ENCODE results near the gene ARSG. TPM values are rescaled to one million over a fixed set of nuclear protein-coding genes. Genes with fewer than 3 reads are reported as not detected.

ARSG gene
- total and polyA plus RNA-seq, 9 of the 15 experiments (the other 6 are each of a cell fraction or from before 2014, with no cell fraction given), result 1.0 to 5.6 (median 1.8) TPM

GRCh38 chr17:68450391-68450790 lies 159.1 kb downstream of the ARSG start:
- Histone ChIP-seq H3K9me3 (replicated peaks; ENCODE audit: control insufficient read depth, insufficient read depth, low read depth, low read length) (no peaks in the 10 kb centered on the region), H3K4me3 (no peak overlapping the region), H3K27me3 (ENCODE audit: control insufficient read depth in 2 of 2, insufficient read depth in 2 of 2, low read length in 2 of 2) (no peaks in the 10 kb centered on the region), H3K36me3 (ENCODE audit: control insufficient read depth, insufficient read depth, low read length) (peaks cover 3% of the 10 kb centered on the region; the same call in 1 of the 3 replicates), H3K4me2 (ENCODE audit: insufficient read depth, low read length) (no peak overlapping the region), H2AFZ (ENCODE audit: low read depth, low read length) (no peak overlapping the region), H3K4me1 (replicated peaks in 1 of 2; ENCODE audit: control insufficient read depth in 2 of 2, insufficient read depth in 2 of 2, low read length in 2 of 2) (peaks cover 0 to 8% of the 10 kb centered on the region in 2 experiments; a peak in 4 of 5 replicates), H4K20me1 (replicated peaks; ENCODE audit: control insufficient read depth, insufficient read depth, low read length) (no peaks in the 10 kb centered on the region), H3K27ac (ENCODE audit: extremely low read depth, low read depth, low read length) (no peak overlapping the region), H3K9ac (ENCODE audit: insufficient read depth in 1 of 2, low read depth in 2 of 2, low read length in 2 of 2) (no peak overlapping the region), H3K79me2 (ENCODE audit: control insufficient read depth, insufficient read depth, low read length) (no peaks in the 10 kb centered on the region), H3K9me1 (ENCODE audit: control insufficient read depth, insufficient read depth, low read length) (no peaks in the 10 kb centered on the region)
- POLR2A ChIA-PET, result interaction anchor here (0.6 to 0.9 kb wide), 4 partner anchors 9 to 736 kb away, joined by 3 read pairs; no protein-coding TSS in a partner anchor
- CTCF ChIA-PET (ENCODE audit: low intra/inter-chr PET ratio), result no interaction called here
- in situ Hi-C loops (cut with MboI), result loop anchor here (25.0 kb wide), 1 partner anchor 488 kb away; no protein-coding TSS in a partner anchor
- 70% methylated on average over 8 of the region's 8 CpGs for WGBS (ENCODE audit: insufficient coverage, low coverage, missing lambda C conversion rate)
- ATAC-seq, result no peak
- intact Hi-C loops (cut with micrococcal nuclease), result no loop called here
- no peak for FAIRE-seq
- no peak for DNase-seq (ENCODE audit: extremely low read depth in 1 of 4, low spot score in 3 of 4)
- TF ChIP-seq BCOR (IDR thresholded peaks at IDR 0.05), result no peak
- TF ChIP-seq ZNF407 (IDR thresholded peaks at IDR 0.05; ENCODE audit: low read depth), result no peak
- no peak for TF ChIP-seq RB1 (IDR thresholded peaks at IDR 0.05; ENCODE audit: low read depth)
- no TSS peak for BruUV-seq (replicated peaks)
